Measurements from ENCODE around the gene HEPACAM2.

HEPACAM2 gene

GRCh38 chr7:93146472-93147141 is 79.7 kb downstream of the HEPACAM2 start:
- DNase-seq = no peak

GRCh38 chr7:93146036-93146435 is 80.2 kb downstream of the HEPACAM2 start:
- DNase-seq = no peak

GRCh38 chr7:93145354-93145753 is 80.9 kb downstream of the HEPACAM2 start:
- DNase-seq = no peak

- no peak for DNase-seq
These were observed 84.1 kb downstream of the HEPACAM2 start for GRCh38 chr7:93142127-93142526.

- DNase-seq = no peak
These were observed 85.6 kb downstream of the HEPACAM2 start for GRCh38 chr7:93140582-93141191.

GRCh38 chr7:93138576-93138975 is 87.7 kb downstream of the HEPACAM2 start:
- DNase-seq = no peak
